Heart right ventricle (tissue), 16 donors: ENCODE results near the gene HLA-DQB2. TPM values are rescaled to one million over a fixed set of nuclear protein-coding genes. Genes with fewer than 3 reads are reported as not detected.

Experiments used
- ATAC-seq, 8 donors: fragments of 200-7000 bp; cut with Tn5 transposase; one replicate each; pipeline ENCODE4 v1.9.1; 2020; ENCODE audit warnings: mild to moderate bottlenecking in 8 of 8, moderate library complexity in 8 of 8, moderate number of reproducible peaks in 1 of 8
- DNase-seq, 2 donors: peaks; one replicate each; pipeline ENCODE4 v3.0.0-alpha.2; 2020
- H3K27ac ChIP-seq, 10 donors: fragments of 200-600 bp; sonication (generic) in 2 of 10; one replicate each; pipeline versions ENCODE4 v1.5.0 to v1.8.0; 2020 to 2022; ENCODE audit warnings: mild to moderate bottlenecking in 3 of 10
- H3K27me3 ChIP-seq, 7 donors: fragments of 200-600 bp; one replicate each; pipeline ENCODE4 v1.8.0; 2021 to 2022; ENCODE audit warnings: mild to moderate bottlenecking in 2 of 7
- H3K36me3 ChIP-seq, 9 donors: fragments of 200-600 bp; sonication (generic) in 1 of 9; one replicate each; pipeline versions ENCODE4 v1.5.0 to v1.8.0; 2020 to 2022; ENCODE audit warnings: mild to moderate bottlenecking in 2 of 9
- H3K4me1 ChIP-seq, 9 donors: fragments of 200-600 bp; sonication (generic) in 1 of 9; one replicate each; pipeline versions ENCODE4 v1.5.0 to v1.8.0; 2020 to 2022; ENCODE audit warnings: mild to moderate bottlenecking in 4 of 9
- H3K4me3 ChIP-seq, 10 donors: fragments of 200-600 bp; sonication (generic) in 2 of 10; one replicate each; pipeline versions ENCODE4 v1.5.0 to v1.8.0; 2020 to 2022; ENCODE audit warnings: mild to moderate bottlenecking in 7 of 10, moderate library complexity in 2 of 10
- H3K9me3 ChIP-seq, 11 donors: fragments of 200-600 bp in 10 of 11; sonication (generic) in 2 of 11; one replicate each; pipeline versions ENCODE4 v1.5.0 to v1.8.0; 2013 to 2022; ENCODE audit warnings: mild to moderate bottlenecking in 2 of 11, control low read depth in 1 of 11, moderate library complexity in 1 of 11
- CTCF ChIP-seq, 9 donors: fragments of 200-600 bp; sonication (generic) in 2 of 9; IDR thresholded peaks; one replicate each; pipeline versions ENCODE4 v1.5.0 to v1.8.0; 2021 to 2022; ENCODE audit warnings: antibody characterized with exemption in 9 of 9, mild to moderate bottlenecking in 5 of 9, moderate library complexity in 1 of 9
- intact Hi-C, 10 donors: fragments of 100-400 bp; cut with DNase I; formaldehyde crosslinking; loops; one replicate each; pipeline versions ENCODE4 v1.11.1 to v1.14.2; 2022
- microRNA-seq, 2 donors: library from miRNA; unstranded; fragments of <30 nt; microRNA quantifications; one replicate each; pipeline ENCODE4 v1.2.0, GENCODE V29; 2021
- polyA plus RNA-seq, 2 donors: library from polyadenylated mRNA; stranded (reverse); fragments of 200-250 nt; gene quantifications; one replicate each; pipeline ENCODE4 v1.2.3, GENCODE V29; 2013
- total RNA-seq, 10 donors: library from RNA; stranded (reverse); fragmentation: NEBNext Ultra II Directional in 3 of 10; extraction: Animal tissue kit (Norgen Biotek cat#: 25700) in 3 of 10; gene quantifications; one replicate each; pipeline versions ENCODE4 v1.2.1 to v1.2.4, GENCODE V29; 2021 to 2023
- donor health status: Arrhythmogenic right ventricular cardiomyopathy.
- donor health status: ischemic (EF 13 %, LVEDD 7.1; RV severe dilation, severe dysfunction).
- donor health status: healthy with polysubstance abuse.
- donor health status: DM: no; HTN: yes; CAD: no.
- donor health status: DM: no; HTN: no; CAD: no.
- donor health status: ischemic (EF 25% LVEDD 6.9; RV normal size, moderate dysfunction).
- donor health status: ischemic (EF 25% LVEDD 5.7; RV mildly dilated, moderate dysfunction).
- donor health status: healthy.
- donor health status: DM: yes; HTN: yes; CAD: no.
- donor health status: Ischemic cardiomyopathy.
- donor health status: ischemic (EF 35%, LVEDD 5.7; RV mildly dilated, moderate dysfunction).
- donor health status: nonischemic (EF 11% LVEDD 7.7; RV severe dilation, severe dysfunction).
- donor health status: DM: yes; HTN: yes; CAD: no.
- donor health status: PGD.
- donor health status: ischemic (EF 29% LVEDD 5.4; RV normal size, mild dysfunction).
- donor health status: nonischemic (EF 23%, LVEDD 6.1; RV moderate dilation, normal function).

Gene HLA-DQB2
- total and polyA plus RNA-seq, 12 donors = 0.30 to 14.6 (median 0.92) TPM; not detected in 4

GRCh38 chr6:32713241-32713640, 50.1 kb downstream of the HLA-DQB2 start:
- Histone ChIP-seq H3K4me1 (peaks cover 0 to 7% (median 0%) of the 10 kb centered on the region in 9 donors), H3K9me3 (no peaks in the 10 kb centered on the region), H3K27me3 (peaks cover 0 to 24% (median 0%) of the 10 kb centered on the region in 7 donors), H3K27ac (no peak overlapping the region), H3K4me3 (no peak overlapping the region), H3K36me3 (no peaks in the 10 kb centered on the region)
- TF ChIP-seq CTCF (IDR thresholded peaks at IDR 0.05) = no peak
- no peak for DNase-seq
- intact Hi-C loops = loop anchor here in 1 of 10 donors (10.0 kb wide), 1 partner anchor 62 kb away; no protein-coding TSS in a partner anchor
- ATAC-seq = no peak

- Histone ChIP-seq H3K4me3 (no peak overlapping the region), H3K4me1 (peaks cover 0 to 7% (median 0%) of the 10 kb centered on the region in 9 donors), H3K27me3 (peaks cover 0 to 3% (median 0%) of the 10 kb centered on the region in 7 donors), H3K9me3 (no peaks in the 10 kb centered on the region), H3K36me3 (no peaks in the 10 kb centered on the region), H3K27ac (no peak overlapping the region)
- no peak for TF ChIP-seq CTCF (IDR thresholded peaks at IDR 0.05)
- DNase-seq (no peak), ATAC-seq (no peak)
- intact Hi-C loops = loop anchor here in 5 of 10 donors (10.0 kb wide), 4 partner anchors 65 to 465 kb away; no protein-coding TSS in a partner anchor
Observed at GRCh38 chr6:32709625-32710024, 53.7 kb downstream of the HLA-DQB2 start.

Small RNA genes lying within 50 kb of the gene (microRNA-seq; reads per million reads assigned to microRNA genes)
- 0 reads per million in 2 donors for gene MIR3135B

Other genes starting within 250 kb of the HLA-DQB2 start
- 100 to 1,000 TPM in 1 of 10 donors, 10 to 100 TPM in 8, 1 to 10 TPM in 1; 5.8 to 109 (median 48.8) TPM for gene HLA-DRB5, start 233.2 kb downstream of the HLA-DQB2 start, total RNA-seq
- gene HLA-DRB5, start 233.2 kb downstream of the HLA-DQB2 start, polyA plus RNA-seq = 1 to 10 TPM in 1 of 2 donors, under 1 TPM in 1; 0.29 to 3.0 TPM
- gene HLA-DRB1, start 173.7 kb downstream of the HLA-DQB2 start, total RNA-seq = 100 to 1,000 TPM in 3 of 10 donors, 10 to 100 TPM in 7; 29.2 to 313 (median 76.4) TPM
- gene HLA-DRB1, start 173.7 kb downstream of the HLA-DQB2 start, polyA plus RNA-seq = 10 to 100 TPM; 28.8 to 83.7 TPM
- gene HLA-DQA1, start 126.1 kb downstream of the HLA-DQB2 start, total RNA-seq = 100 to 1,000 TPM in 1 of 10 donors, 10 to 100 TPM in 7, 1 to 10 TPM in 2; 1.3 to 136 (median 16.2) TPM
- gene HLA-DQA1, start 126.1 kb downstream of the HLA-DQB2 start, polyA plus RNA-seq = 1 to 10 TPM; 5.9 to 9.6 TPM
- 10 to 100 TPM in 6 of 10 donors, 1 to 10 TPM in 4; 6.2 to 73.7 (median 14.4) TPM for gene HLA-DQB1, start 96.9 kb downstream of the HLA-DQB2 start, total RNA-seq
- gene HLA-DQB1, start 96.9 kb downstream of the HLA-DQB2 start, polyA plus RNA-seq = 10 to 100 TPM; 18.8 to 81.2 TPM
- 10 to 100 TPM in 1 of 10 donors, 1 to 10 TPM in 4, under 1 TPM in 4, not detected in 1; 0.18 to 28.1 (median 1.9) TPM for gene HLA-DQA2, start 22.1 kb downstream of the HLA-DQB2 start, total RNA-seq
- gene HLA-DQA2, start 22.1 kb downstream of the HLA-DQB2 start, polyA plus RNA-seq = not detected
- 1 to 10 TPM in 1 of 10 donors, under 1 TPM in 7, not detected in 2; 0.21 to 2.1 (median 0.48) TPM for gene HLA-DOB, start 53.5 kb upstream of the HLA-DQB2 start, total RNA-seq
- 1 to 10 TPM in 1 of 2 donors, under 1 TPM in 1; 0.36 to 1.1 TPM for gene HLA-DOB, start 53.5 kb upstream of the HLA-DQB2 start, polyA plus RNA-seq
- 10 to 100 TPM in 7 of 10 donors, 1 to 10 TPM in 3; 8.8 to 92.1 (median 13.8) TPM for gene TAP2, start 75.2 kb upstream of the HLA-DQB2 start, total RNA-seq
- gene TAP2, start 75.2 kb upstream of the HLA-DQB2 start, polyA plus RNA-seq = 10 to 100 TPM; 12.8 to 13.8 TPM
- gene PSMB8, start 80.5 kb upstream of the HLA-DQB2 start, total RNA-seq = 100 to 1,000 TPM in 1 of 10 donors, 10 to 100 TPM in 7, 1 to 10 TPM in 2; 8.5 to 127 (median 11.7) TPM
- 10 to 100 TPM; 40.2 to 42.9 TPM for gene PSMB8, start 80.5 kb upstream of the HLA-DQB2 start, polyA plus RNA-seq
- 100 to 1,000 TPM in 1 of 10 donors, 10 to 100 TPM in 9; 12.8 to 213 (median 15.4) TPM for gene TAP1, start 90.2 kb upstream of the HLA-DQB2 start, total RNA-seq
- gene TAP1, start 90.2 kb upstream of the HLA-DQB2 start, polyA plus RNA-seq = 10 to 100 TPM; 35.4 to 38.3 TPM
- gene PSMB9, start 90.7 kb upstream of the HLA-DQB2 start, total RNA-seq = 100 to 1,000 TPM in 1 of 10 donors, 10 to 100 TPM in 8, 1 to 10 TPM in 1; 10.0 to 198 (median 14.3) TPM
- gene PSMB9, start 90.7 kb upstream of the HLA-DQB2 start, polyA plus RNA-seq = 10 to 100 TPM; 23.4 to 33.4 TPM
- gene HLA-DMB, start 177.5 kb upstream of the HLA-DQB2 start, total RNA-seq = 10 to 100 TPM in 4 of 10 donors, 1 to 10 TPM in 6; 2.7 to 79.8 (median 7.6) TPM
- 1 to 10 TPM; 5.5 to 7.8 TPM for gene HLA-DMB, start 177.5 kb upstream of the HLA-DQB2 start, polyA plus RNA-seq
- 100 to 1,000 TPM in 1 of 10 donors, 10 to 100 TPM in 8, 1 to 10 TPM in 1; 7.8 to 106 (median 14.5) TPM for gene HLA-DMA, start 189.6 kb upstream of the HLA-DQB2 start, total RNA-seq
- 10 to 100 TPM; 11.8 to 47.6 TPM for gene HLA-DMA, start 189.6 kb upstream of the HLA-DQB2 start, polyA plus RNA-seq
- 10 to 100 TPM; 64.9 to 97.0 (median 74.9) TPM for gene BRD2, start 205.1 kb upstream of the HLA-DQB2 start, total RNA-seq
- 10 to 100 TPM; 49.3 to 87.2 TPM for gene BRD2, start 205.1 kb upstream of the HLA-DQB2 start, polyA plus RNA-seq
- gene HLA-DOA, start 246.1 kb upstream of the HLA-DQB2 start, total RNA-seq = 10 to 100 TPM in 1 of 10 donors, 1 to 10 TPM in 8, under 1 TPM in 1; 0.75 to 22.8 (median 2.0) TPM
- 1 to 10 TPM in 1 of 2 donors, under 1 TPM in 1; 0.65 to 2.1 TPM for gene HLA-DOA, start 246.1 kb upstream of the HLA-DQB2 start, polyA plus RNA-seq